CD4-positive, alpha-beta T cell (primary cell): ENCODE measurements around the gene CENPP. TPM values are rescaled to one million over a fixed set of nuclear protein-coding genes. Genes with fewer than 3 reads are reported as not detected.

Experiments used
- ATAC-seq: fragments of 200-7000 bp; cut with Tn5 transposase; one replicate; pipeline ENCODE4 v1.10.0; 2022; ENCODE audit warnings: mild to moderate bottlenecking; ENCODE audit not compliant: poor library complexity
- CTCF ChIA-PET: fragments of 350-600 bp; sonication (Branson Sonifier 250); formaldehyde crosslinking; loops from one replicate; lab custom pipeline; 2021; ENCODE audit warnings: antibody characterized with exemption, inconsistent platforms; lab: Charles Lee
- POLR2A ChIA-PET: fragments of 350-600 bp; sonication (Branson Sonifier 250); formaldehyde crosslinking; loops from one replicate; lab custom pipeline; 2021; ENCODE audit warnings: antibody characterized with exemption, inconsistent platforms; lab: Charles Lee
- DNase-seq, 14 experiments: peaks; one replicate each; pipeline ENCODE4 v3.0.0-alpha.2; 2013 to 2020; ENCODE audit warnings: mixed read lengths in 2 of 14
- H3K27ac ChIP-seq, 2 donors: one replicate each; pipeline versions ENCODE4 v1.5.1 to v1.7.0; 2013; ENCODE audit warnings: low read length in 2 of 2, low read depth in 1 of 2, mild to moderate bottlenecking in 1 of 2
- H3K27me3 ChIP-seq, 2 experiments: 1 replicate in 1 of 2; 2 replicates in 1 of 2; pipeline versions ENCODE4 v1.6.1 to v1.7.0; 2013; ENCODE audit warnings: low read length in 2 of 2, control low read depth in 1 of 2, mild to moderate bottlenecking in 1 of 2, moderate library complexity in 1 of 2; ENCODE audit not compliant: insufficient read depth in 2 of 2, control insufficient read depth in 1 of 2
- H3K36me3 ChIP-seq: one replicate; pipeline ENCODE4 v1.6.1; 2013; ENCODE audit warnings: low read length, control low read depth; ENCODE audit not compliant: insufficient read depth
- H3K4me1 ChIP-seq: one replicate; pipeline ENCODE4 v1.6.1; 2013; ENCODE audit warnings: low read length, control low read depth; ENCODE audit not compliant: insufficient read depth
- H3K4me3 ChIP-seq: one replicate; pipeline ENCODE4 v1.5.1; 2013; ENCODE audit warnings: mild to moderate bottlenecking, low read length, moderate library complexity
- H3K9me3 ChIP-seq, 2 experiments: 1 replicate in 1 of 2; 2 replicates in 1 of 2; pipeline versions ENCODE4 v1.6.1 to v1.7.0; 2013; ENCODE audit warnings: low read length in 2 of 2, mild to moderate bottlenecking in 2 of 2, control low read depth in 1 of 2, moderate library complexity in 1 of 2; ENCODE audit not compliant: control insufficient read depth in 1 of 2, insufficient read depth in 1 of 2
- H3K27ac Mint-ChIP-seq: one replicate; pipeline ENCODE4 v1.8.0; 2020; ENCODE audit warnings: mixed read lengths
- H3K27me3 Mint-ChIP-seq: one replicate; pipeline ENCODE4 v1.8.0; 2021; ENCODE audit warnings: mixed read lengths
- H3K36me3 Mint-ChIP-seq: one replicate; pipeline ENCODE4 v1.8.0; 2021; ENCODE audit warnings: low read depth, mixed read lengths
- H3K4me1 Mint-ChIP-seq: one replicate; pipeline ENCODE4 v1.8.0; 2021; ENCODE audit warnings: low read depth, mixed read lengths
- H3K4me3 Mint-ChIP-seq: one replicate; pipeline ENCODE4 v1.8.0; 2020; ENCODE audit warnings: mild to moderate bottlenecking, mixed read lengths
- H3K9me3 Mint-ChIP-seq: one replicate; pipeline ENCODE4 v1.8.0; 2020; ENCODE audit warnings: mixed read lengths
- intact Hi-C, 2 experiments: fragments of 100-400 bp; cut with DNase I in 1 of 2; cut with micrococcal nuclease in 1 of 2; formaldehyde crosslinking; loops; one replicate each; pipeline versions ENCODE4 v1.15.1 to v1.9.0; 2023 to 2025; cut with DNase I, micrococcal nuclease
- total RNA-seq, 174 experiments: library from RNA in 2 of 174; stranded (reverse) in 2 of 174; gene quantifications; one replicate each; pipeline ENCODE4 v1.2.3 and lab custom pipeline; 2021 to 2026
- TF ChIP-seq, protein P1 (sequence below): fragments of 200-600 bp; IDR thresholded peaks from one replicate; pipeline ENCODE4 v1.8.0; 2022; ENCODE audit warnings: antibody characterized with exemption, mild to moderate bottlenecking

The CENPP gene
- total RNA-seq, 2 experiments from 2014 or later, result 4.8 TPM

DNA sequence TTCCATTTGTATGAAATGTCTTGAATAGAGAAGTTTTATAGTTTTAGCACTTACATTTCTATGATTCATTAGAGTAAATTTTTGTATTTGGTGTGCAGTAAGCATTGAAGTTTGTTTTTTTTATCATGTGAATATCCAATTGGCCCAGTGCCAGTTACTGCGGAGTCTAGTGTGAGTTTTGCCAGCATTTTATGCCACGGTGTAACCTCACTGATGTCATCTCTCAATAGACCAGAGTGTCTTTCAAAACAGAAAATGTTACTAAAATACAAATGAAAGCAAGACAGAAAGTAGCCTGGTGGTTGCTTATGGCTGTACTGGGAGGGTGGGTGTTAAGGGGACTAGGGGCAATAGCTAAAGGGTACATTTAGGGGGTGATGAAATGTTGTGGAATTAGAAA is 281.3 kb downstream of the CENPP start:
- Mint-ChIP-seq H3K9me3 (no peaks in the 10 kb centered on the region), H3K27ac (no peak overlapping the region), H3K27me3 (no peaks in the 10 kb centered on the region), H3K4me1 (no peaks in the 10 kb centered on the region), H3K36me3 (peaks cover 9% of the 10 kb centered on the region), H3K4me3 (no peak overlapping the region)
- Histone ChIP-seq H3K36me3 (peaks cover 4% of the 10 kb centered on the region), H3K4me1 (no peaks in the 10 kb centered on the region), H3K4me3 (no peak overlapping the region), H3K27ac (no peak overlapping the region), H3K9me3 (peaks cover 0 to 19% of the 10 kb centered on the region in 2 experiments), H3K27me3 (no peaks in the 10 kb centered on the region)
- no peak for DNase-seq
- intact Hi-C loops, result no loop called here
- ChIA-PET POLR2A (no interaction called here), CTCF (no interaction called here)
- TF ChIP-seq, protein P1, sequence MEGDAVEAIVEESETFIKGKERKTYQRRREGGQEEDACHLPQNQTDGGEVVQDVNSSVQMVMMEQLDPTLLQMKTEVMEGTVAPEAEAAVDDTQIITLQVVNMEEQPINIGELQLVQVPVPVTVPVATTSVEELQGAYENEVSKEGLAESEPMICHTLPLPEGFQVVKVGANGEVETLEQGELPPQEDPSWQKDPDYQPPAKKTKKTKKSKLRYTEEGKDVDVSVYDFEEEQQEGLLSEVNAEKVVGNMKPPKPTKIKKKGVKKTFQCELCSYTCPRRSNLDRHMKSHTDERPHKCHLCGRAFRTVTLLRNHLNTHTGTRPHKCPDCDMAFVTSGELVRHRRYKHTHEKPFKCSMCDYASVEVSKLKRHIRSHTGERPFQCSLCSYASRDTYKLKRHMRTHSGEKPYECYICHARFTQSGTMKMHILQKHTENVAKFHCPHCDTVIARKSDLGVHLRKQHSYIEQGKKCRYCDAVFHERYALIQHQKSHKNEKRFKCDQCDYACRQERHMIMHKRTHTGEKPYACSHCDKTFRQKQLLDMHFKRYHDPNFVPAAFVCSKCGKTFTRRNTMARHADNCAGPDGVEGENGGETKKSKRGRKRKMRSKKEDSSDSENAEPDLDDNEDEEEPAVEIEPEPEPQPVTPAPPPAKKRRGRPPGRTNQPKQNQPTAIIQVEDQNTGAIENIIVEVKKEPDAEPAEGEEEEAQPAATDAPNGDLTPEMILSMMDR, result no peak
- no peak for ATAC-seq

DNA sequence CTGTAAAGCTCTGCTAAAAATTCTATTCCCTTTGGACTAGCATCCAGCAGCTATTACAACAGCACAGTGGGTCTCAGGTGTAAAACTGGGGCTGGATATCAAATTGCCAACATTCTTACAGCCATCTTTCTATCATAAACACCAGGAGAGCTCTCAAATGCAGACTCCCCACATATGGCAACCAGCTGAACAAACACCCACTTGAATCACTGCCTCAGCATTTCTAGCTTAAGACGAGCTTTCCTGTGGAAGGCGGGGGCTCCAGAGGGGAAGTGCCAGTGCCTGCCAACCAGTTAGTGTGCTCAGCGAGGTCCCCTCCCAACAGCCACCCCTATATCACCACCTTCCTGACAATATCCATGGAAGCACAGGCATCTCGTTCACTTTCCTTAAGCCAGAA is 282.0 kb downstream of the CENPP start:
- DNase-seq (no peak), ATAC-seq (no peak)
- Histone ChIP-seq H3K4me3 (no peak overlapping the region), H3K27ac (no peak overlapping the region), H3K4me1 (no peaks in the 10 kb centered on the region), H3K9me3 (peaks cover 0 to 19% of the 10 kb centered on the region in 2 experiments), H3K36me3 (peaks cover 10% of the 10 kb centered on the region), H3K27me3 (no peaks in the 10 kb centered on the region)
- no peaks in the 10 kb centered on the region for H3K9me3 Mint-ChIP-seq
- CTCF ChIA-PET, result no interaction called here
- H3K4me3 Mint-ChIP-seq, result no peak overlapping the region
- no peak overlapping the region for H3K27ac Mint-ChIP-seq
- POLR2A ChIA-PET, result no interaction called here
- H3K36me3 Mint-ChIP-seq, result peaks cover 14% of the 10 kb centered on the region
- no peaks in the 10 kb centered on the region for H3K4me1 Mint-ChIP-seq
- intact Hi-C loops, result no loop called here
- H3K27me3 Mint-ChIP-seq, result no peaks in the 10 kb centered on the region
- TF ChIP-seq, protein P1, result no peak

GRCh38 chr9:92608241-92608908 is 282.6 kb downstream of the CENPP start:
- Histone ChIP-seq H3K9me3 (peaks cover 0 to 14% of the 10 kb centered on the region in 2 experiments), H3K27ac (no peak overlapping the region), H3K36me3 (peaks cover 15% of the 10 kb centered on the region), H3K27me3 (no peaks in the 10 kb centered on the region), H3K4me3 (no peak overlapping the region), H3K4me1 (no peaks in the 10 kb centered on the region)
- ATAC-seq (no peak), DNase-seq (no peak)
- Mint-ChIP-seq H3K9me3 (no peaks in the 10 kb centered on the region), H3K27ac (no peak overlapping the region), H3K27me3 (no peaks in the 10 kb centered on the region), H3K4me1 (no peaks in the 10 kb centered on the region), H3K4me3 (no peak overlapping the region), H3K36me3 (peaks cover 14% of the 10 kb centered on the region)
- ChIA-PET POLR2A (no interaction called here), CTCF (no interaction called here)
- TF ChIP-seq, protein P1, result no peak
- intact Hi-C loops, result no loop called here
